PC-3 (cell line): Measurements from ENCODE around the gene ZNF438. TPM values are rescaled to one million over a fixed set of nuclear protein-coding genes. Genes with fewer than 3 reads are reported as not detected.

ENCODE experiments used
- ATAC-seq: fragments of 200-7000 bp; cut with Tn5 transposase; 2 replicates; pipeline ENCODE4 v1.9.1; 2020; ENCODE audit warnings: mild to moderate bottlenecking, moderate library complexity
- Bru-seq: library from RNA; stranded (reverse); fragments of 400-500 nt; gene quantifications from one replicate; lab custom pipeline; 2021; lab: Mats Ljungman, UMichigan
- BruChase-seq, 2 experiments: library from RNA; stranded (reverse); fragments of 400-500 nt; gene quantifications; one replicate each; lab custom pipeline; 2021; lab: Mats Ljungman, UMichigan
- BruUV-seq: library from RNA; stranded (reverse); fragments of 400-500 nt; replicated peaks from 2 replicates; lab custom pipeline; 2021; lab: Mats Ljungman, UMichigan
- CTCF ChIA-PET: fragments of 300-600 bp; sonication (Branson Sonifier 250); formaldehyde crosslinking; loops from one replicate; lab custom pipeline; 2022; ENCODE audit warnings: antibody characterized with exemption; lab: Charles Lee
- POLR2A ChIA-PET: fragments of 300-600 bp; sonication (Branson Sonifier 250); formaldehyde crosslinking; loops from one replicate; lab custom pipeline; 2022; ENCODE audit warnings: antibody characterized with exemption; ENCODE audit not compliant: unreplicated experiment; lab: Charles Lee
- DNase-seq: peaks from one replicate; pipeline ENCODE4 v3.0.0-alpha.2; 2015
- H2AFZ ChIP-seq: fragments of 300-600 bp; sonication (generic); 2 replicates; pipeline ENCODE4 v1.6.0; 2016; ENCODE audit warnings: antibody characterized with exemption, low read length
- H3F3A ChIP-seq: fragments of 300-600 bp; sonication (generic); one replicate; pipeline ENCODE4 v1.6.0; 2017; ENCODE audit warnings: antibody characterized with exemption, low read length, control low read depth, mild to moderate bottlenecking; ENCODE audit not compliant: unreplicated experiment
- H3K27ac ChIP-seq: fragments of 300-600 bp; sonication (generic); 2 replicates; pipeline ENCODE4 v1.5.1; 2016; ENCODE audit warnings: mild to moderate bottlenecking, low read length
- H3K27me3 ChIP-seq: fragments of 300-600 bp; sonication (generic); 2 replicates; pipeline ENCODE4 v1.6.1; 2016; ENCODE audit warnings: low read length, mixed read lengths
- H3K36me3 ChIP-seq: fragments of 300-600 bp; sonication (generic); 2 replicates; pipeline ENCODE4 v1.6.1; 2016; ENCODE audit warnings: low read depth, mixed run types, low read length, mixed read lengths
- H3K4me1 ChIP-seq: fragments of 300-600 bp; sonication (generic); 2 replicates; pipeline ENCODE4 v1.5.1; 2016; ENCODE audit warnings: low read length; ENCODE audit not compliant: insufficient read depth
- H3K4me2 ChIP-seq: fragments of 300-600 bp; sonication (generic); 2 replicates; pipeline ENCODE4 v1.6.0; 2016; ENCODE audit warnings: low read length
- H3K4me3 ChIP-seq: fragments of 300-600 bp; sonication (generic); 2 replicates; pipeline ENCODE4 v1.5.1; 2016; ENCODE audit warnings: mild to moderate bottlenecking, low read length, mixed read lengths
- H3K79me2 ChIP-seq: fragments of 300-600 bp; sonication (generic); 2 replicates; pipeline ENCODE4 v1.6.1; 2017; ENCODE audit warnings: low read length, mixed read lengths
- H3K9ac ChIP-seq: fragments of 300-600 bp; sonication (generic); 2 replicates; pipeline ENCODE4 v1.6.0; 2016; ENCODE audit warnings: mild to moderate bottlenecking, low read length
- H3K9me2 ChIP-seq: fragments of 300-600 bp; sonication (generic); replicated peaks from 2 replicates; pipeline ENCODE4 v1.6.1; 2016; ENCODE audit warnings: mixed run types, low read length, mixed read lengths
- H3K9me3 ChIP-seq: fragments of 300-600 bp; sonication (generic); 2 replicates; pipeline ENCODE4 v1.6.1; 2016; ENCODE audit warnings: low read length, mixed read lengths
- H4K20me1 ChIP-seq: fragments of 300-600 bp; sonication (generic); 2 replicates; pipeline ENCODE4 v1.6.1; 2016; ENCODE audit warnings: low read length, mixed read lengths
- EZH2 ChIP-seq: fragments of 300-600 bp; sonication (generic); IDR thresholded peaks from one replicate; pipeline ENCODE4 v1.6.1; 2017; ENCODE audit warnings: antibody characterized with exemption, mild to moderate bottlenecking, low read length; ENCODE audit not compliant: unreplicated experiment
- EZH2phosphoT487 ChIP-seq: fragments of 300-600 bp; sonication (generic); IDR thresholded peaks from 2 replicates; pipeline ENCODE4 v1.6.1; 2018; ENCODE audit warnings: mild to moderate bottlenecking, antibody characterized with exemption, low read length, borderline replicate concordance
- intact Hi-C: fragments of 100-400 bp; cut with micrococcal nuclease; formaldehyde crosslinking; loops from 2 replicates; pipeline ENCODE4 v1.9.0; 2023
- long read RNA-seq: library from polyadenylated mRNA; unstranded; transcript quantifications from one replicate; pipeline ENCODE4 v2.0.0, GENCODE V29; 2021; ENCODE audit not compliant: unreplicated experiment
- total RNA-seq: library from RNA; depleted of rRNA; stranded (reverse); fragments of >200 nt; gene quantifications from 2 replicates; pipeline ENCODE4 v1.2.3, GENCODE V29; 2014; rRNA removed
- TF ChIP-seq, protein P1 (sequence below): fragments of 300-600 bp; sonication (generic); conservative IDR thresholded peaks from 2 replicates; pipeline ENCODE4 v1.5.1; 2017; ENCODE audit warnings: antibody characterized with exemption, low read depth, mild to moderate bottlenecking, low read length

The ZNF438 gene, protein sequence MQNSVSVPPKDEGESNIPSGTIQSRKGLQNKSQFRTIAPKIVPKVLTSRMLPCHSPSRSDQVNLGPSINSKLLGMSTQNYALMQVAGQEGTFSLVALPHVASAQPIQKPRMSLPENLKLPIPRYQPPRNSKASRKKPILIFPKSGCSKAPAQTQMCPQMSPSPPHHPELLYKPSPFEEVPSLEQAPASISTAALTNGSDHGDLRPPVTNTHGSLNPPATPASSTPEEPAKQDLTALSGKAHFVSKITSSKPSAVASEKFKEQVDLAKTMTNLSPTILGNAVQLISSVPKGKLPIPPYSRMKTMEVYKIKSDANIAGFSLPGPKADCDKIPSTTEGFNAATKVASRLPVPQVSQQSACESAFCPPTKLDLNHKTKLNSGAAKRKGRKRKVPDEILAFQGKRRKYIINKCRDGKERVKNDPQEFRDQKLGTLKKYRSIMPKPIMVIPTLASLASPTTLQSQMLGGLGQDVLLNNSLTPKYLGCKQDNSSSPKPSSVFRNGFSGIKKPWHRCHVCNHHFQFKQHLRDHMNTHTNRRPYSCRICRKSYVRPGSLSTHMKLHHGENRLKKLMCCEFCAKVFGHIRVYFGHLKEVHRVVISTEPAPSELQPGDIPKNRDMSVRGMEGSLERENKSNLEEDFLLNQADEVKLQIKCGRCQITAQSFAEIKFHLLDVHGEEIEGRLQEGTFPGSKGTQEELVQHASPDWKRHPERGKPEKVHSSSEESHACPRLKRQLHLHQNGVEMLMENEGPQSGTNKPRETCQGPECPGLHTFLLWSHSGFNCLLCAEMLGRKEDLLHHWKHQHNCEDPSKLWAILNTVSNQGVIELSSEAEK
- total RNA-seq (0.98 and 2.4 TPM in 2 replicates), Bru-seq, nascent RNA (percentile 54 among the genes with signal in this experiment), BruChase-seq, experiment 1, labeled RNA remaining after a 6-hour chase (percentile 44 among the genes with signal in this experiment), BruChase-seq, experiment 2, labeled RNA remaining after a 2-hour chase (percentile 49 among the genes with signal in this experiment)
- long read RNA-seq, partial matches to known transcripts = 1 of 5 reads
- long read RNA-seq, other reads (novel, unspliced or antisense) = 3 of 5 reads

- H3K27me3 ChIP-seq = no peaks in the 10 kb centered on the region
- peak within 1 kb of the TSS; percentile 97 for H2AFZ ChIP-seq
- no peaks in the 10 kb centered on the region for H3K9me3 ChIP-seq
- intact Hi-C loops = loop anchor here (2.0 to 10.0 kb wide), 4 partner anchors 249 to 363 kb away; partner anchors contain the start of gene ZEB1
- CTCF ChIA-PET = interaction anchor here (0.5 to 1.0 kb wide), 5 partner anchors 102 to 345 kb away, joined by 3 to 9 read pairs (median 5); no protein-coding TSS in a partner anchor
- no peaks in the 10 kb centered on the region for H3F3A ChIP-seq
- H3K4me1 ChIP-seq = peaks cover 28% of the 10 kb centered on the region
- H4K20me1 ChIP-seq = no peaks in the 10 kb centered on the region
- POLR2A ChIA-PET = interaction anchor here (0.5 to 1.1 kb wide), 14 partner anchors 9 to 865 kb away, joined by 3 to 21 read pairs (median 4); no protein-coding TSS in a partner anchor
- H3K79me2 ChIP-seq = 0 out of 2 replicates have a peak, but pooled peaks cover 3% of the 10 kb centered on the region
- peak; percentile 91 for DNase-seq
- peak within 1 kb of the TSS; percentile 95 for H3K27ac ChIP-seq
- H3K9me2 ChIP-seq = no peaks in the 10 kb centered on the region
- peak within 1 kb of the TSS; percentile 96 for H3K4me2 ChIP-seq
- peak within 1 kb of the TSS; percentile 95 for H3K9ac ChIP-seq
- BruUV-seq = no TSS peak
- ATAC-seq = peak; percentile 73
- no peaks in the 10 kb centered on the region for H3K36me3 ChIP-seq
- peak within 1 kb of the TSS; percentile 72 for H3K4me3 ChIP-seq
- TF ChIP-seq EZH2 (no peak), EZH2phosphoT487 (no peak)
- TF ChIP-seq, protein P1, sequence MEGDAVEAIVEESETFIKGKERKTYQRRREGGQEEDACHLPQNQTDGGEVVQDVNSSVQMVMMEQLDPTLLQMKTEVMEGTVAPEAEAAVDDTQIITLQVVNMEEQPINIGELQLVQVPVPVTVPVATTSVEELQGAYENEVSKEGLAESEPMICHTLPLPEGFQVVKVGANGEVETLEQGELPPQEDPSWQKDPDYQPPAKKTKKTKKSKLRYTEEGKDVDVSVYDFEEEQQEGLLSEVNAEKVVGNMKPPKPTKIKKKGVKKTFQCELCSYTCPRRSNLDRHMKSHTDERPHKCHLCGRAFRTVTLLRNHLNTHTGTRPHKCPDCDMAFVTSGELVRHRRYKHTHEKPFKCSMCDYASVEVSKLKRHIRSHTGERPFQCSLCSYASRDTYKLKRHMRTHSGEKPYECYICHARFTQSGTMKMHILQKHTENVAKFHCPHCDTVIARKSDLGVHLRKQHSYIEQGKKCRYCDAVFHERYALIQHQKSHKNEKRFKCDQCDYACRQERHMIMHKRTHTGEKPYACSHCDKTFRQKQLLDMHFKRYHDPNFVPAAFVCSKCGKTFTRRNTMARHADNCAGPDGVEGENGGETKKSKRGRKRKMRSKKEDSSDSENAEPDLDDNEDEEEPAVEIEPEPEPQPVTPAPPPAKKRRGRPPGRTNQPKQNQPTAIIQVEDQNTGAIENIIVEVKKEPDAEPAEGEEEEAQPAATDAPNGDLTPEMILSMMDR = peak; percentile 56
Measured at GRCh38 chr10:31031558-31032257, at the start of gene ZNF438. Gene ZNF438, minus strand, starts transcription at chr10:31031865. Its CDS starts 154,831 bp downstream, at chr10:30877034.

DNA sequence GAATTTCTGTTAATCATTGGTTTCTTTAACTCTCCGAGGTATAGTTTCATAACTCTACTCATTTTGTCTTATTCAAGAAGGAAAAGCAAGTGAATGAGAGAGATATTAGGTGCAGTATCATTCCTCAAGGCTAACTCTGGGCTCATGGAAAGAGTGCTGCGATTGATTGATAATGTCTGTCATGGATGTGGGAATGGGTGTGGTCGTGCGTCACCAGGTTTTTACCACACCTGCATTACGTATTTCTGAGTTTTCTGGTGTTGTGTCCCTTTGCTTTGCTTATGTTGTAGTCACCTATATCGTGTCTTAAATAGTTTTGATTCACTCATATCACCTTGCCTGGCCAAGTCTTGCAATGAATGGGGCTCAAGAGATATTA lies 44.9 kb upstream of the ZNF438 start:
- H3K79me2 ChIP-seq = no peaks in the 10 kb centered on the region
- TF ChIP-seq EZH2 (no peak), EZH2phosphoT487 (no peak)
- TF ChIP-seq, protein P1 = no peak

More for the DNA sequence above, 44.9 kb upstream of the ZNF438 start:
- DNase-seq = no peak
- H3K9ac ChIP-seq = no peak overlapping the region
- H3F3A ChIP-seq = no peaks in the 10 kb centered on the region
- peaks cover 18% of the 10 kb centered on the region for H3K4me1 ChIP-seq
- no peaks in the 10 kb centered on the region for H3K27me3 ChIP-seq
- intact Hi-C loops = no loop called here
- H3K36me3 ChIP-seq = no peaks in the 10 kb centered on the region
- H3K4me2 ChIP-seq = no peak overlapping the region
- no peak overlapping the region for H3K27ac ChIP-seq
- no peaks in the 10 kb centered on the region for H3K9me2 ChIP-seq
- no peak overlapping the region for H2AFZ ChIP-seq
- no peak overlapping the region for H3K4me3 ChIP-seq
- BruUV-seq = no TSS peak
- no peaks in the 10 kb centered on the region for H4K20me1 ChIP-seq
- no peaks in the 10 kb centered on the region for H3K9me3 ChIP-seq
- ATAC-seq = no peak
- ChIA-PET CTCF (no interaction called here), POLR2A (no interaction called here)
